ENCODE results near the gene MCM7.

The MCM7 gene

DNA sequence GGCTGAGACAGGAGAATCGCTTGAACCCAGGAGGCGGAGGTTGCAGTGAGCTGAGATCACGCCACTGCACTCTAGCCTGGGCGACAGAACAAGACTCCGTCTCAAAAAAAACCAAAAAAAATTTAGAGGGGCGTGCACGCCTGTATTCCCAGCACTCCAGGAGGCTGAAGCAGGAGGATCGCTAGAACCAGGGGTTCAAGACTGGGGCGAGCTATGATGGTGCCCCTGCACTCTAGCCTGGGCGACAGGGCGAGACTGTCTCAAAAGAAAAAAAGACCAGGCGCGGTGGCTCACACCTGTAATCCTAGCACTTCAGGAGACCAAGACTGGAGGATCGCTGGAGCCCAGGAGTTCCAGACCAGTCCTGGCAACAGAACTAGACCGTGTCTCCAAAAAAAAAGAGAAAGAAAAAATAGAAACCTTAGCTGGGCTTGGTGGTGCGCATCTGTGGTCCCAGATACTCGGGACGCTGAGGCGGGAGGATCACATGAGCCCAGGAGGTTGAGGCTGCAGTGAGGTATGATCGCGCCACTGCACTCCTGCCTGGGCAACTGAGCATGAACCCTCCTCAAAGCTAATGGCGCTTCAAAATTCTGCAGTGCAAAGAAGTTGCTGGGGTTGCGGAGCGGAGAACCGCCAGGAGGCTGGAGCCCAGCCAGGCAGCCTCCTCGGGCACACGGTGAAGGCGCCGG is 25.2 kb upstream of the MCM7 start:
- no peak for TF ChIP-seq CTCF (IDR thresholded peaks at IDR 0.05)

DNA sequence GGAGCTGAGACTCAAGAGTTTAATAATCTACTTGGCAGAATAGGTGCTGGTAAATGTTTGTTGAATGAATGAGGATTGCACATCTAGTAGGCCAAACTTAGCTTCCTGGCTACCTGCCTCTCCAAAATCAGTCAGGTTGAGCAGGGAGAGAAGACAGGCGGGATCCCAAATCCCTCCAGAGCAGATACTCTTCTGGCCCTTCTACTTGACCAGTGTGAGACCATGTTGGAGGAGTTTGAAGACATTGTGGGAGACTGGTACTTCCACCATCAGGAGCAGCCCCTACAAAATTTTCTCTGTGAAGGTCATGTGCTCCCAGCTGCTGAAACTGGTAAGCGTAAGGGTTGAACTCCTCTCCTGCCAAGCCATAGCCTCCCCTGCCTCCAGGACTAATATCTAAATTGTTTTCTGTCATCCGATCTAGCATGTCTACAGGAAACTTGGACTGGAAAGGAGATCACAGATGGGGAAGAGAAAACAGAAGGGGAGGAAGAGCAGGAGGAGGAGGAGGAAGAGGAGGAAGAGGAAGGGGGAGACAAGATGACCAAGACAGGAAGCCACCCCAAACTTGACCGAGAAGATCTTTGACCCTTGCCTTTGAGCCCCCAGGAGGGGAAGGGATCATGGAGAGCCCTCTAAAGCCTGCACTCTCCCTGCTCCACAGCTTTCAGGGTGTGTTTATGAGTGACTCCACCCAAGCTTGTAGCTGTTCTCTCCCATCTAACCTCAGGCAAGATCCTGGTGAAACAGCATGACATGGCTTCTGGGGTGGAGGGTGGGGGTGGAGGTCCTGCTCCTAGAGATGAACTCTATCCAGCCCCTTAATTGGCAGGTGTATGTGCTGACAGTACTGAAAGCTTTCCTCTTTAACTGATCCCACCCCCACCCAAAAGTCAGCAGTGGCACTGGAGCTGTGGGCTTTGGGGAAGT is 23.4 kb upstream of the MCM7 start:
- TF ChIP-seq CTCF (IDR thresholded peaks at IDR 0.05): no peak

GRCh38 chr7:100122568-100122967 is 21.4 kb upstream of the MCM7 start:
- TF ChIP-seq CTCF (IDR thresholded peaks at IDR 0.05): no peak

- TF ChIP-seq CTCF (IDR thresholded peaks at IDR 0.05): no peak
Observed at GRCh38 chr7:100122067-100122466, 20.9 kb upstream of the MCM7 start.

DNA sequence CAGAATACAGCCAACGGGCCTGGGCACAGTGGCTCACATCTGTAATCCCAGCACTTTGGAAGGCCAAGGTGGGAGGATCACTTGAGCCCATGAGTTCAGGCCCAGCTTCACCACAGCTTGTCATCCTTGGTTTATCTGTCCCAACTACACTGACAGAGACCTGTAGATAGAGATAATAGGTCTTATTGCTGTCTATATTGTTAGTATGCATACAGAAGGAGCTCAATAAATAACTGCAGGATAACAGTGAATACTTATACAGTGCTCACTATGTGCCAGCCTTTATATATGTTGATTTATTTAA is 19.5 kb upstream of the MCM7 start:
- no peak for TF ChIP-seq CTCF (IDR thresholded peaks at IDR 0.05)

GRCh38 chr7:100119970-100120732 is 19.0 kb upstream of the MCM7 start:
- TF ChIP-seq CTCF (IDR thresholded peaks at IDR 0.05): no peak

DNA sequence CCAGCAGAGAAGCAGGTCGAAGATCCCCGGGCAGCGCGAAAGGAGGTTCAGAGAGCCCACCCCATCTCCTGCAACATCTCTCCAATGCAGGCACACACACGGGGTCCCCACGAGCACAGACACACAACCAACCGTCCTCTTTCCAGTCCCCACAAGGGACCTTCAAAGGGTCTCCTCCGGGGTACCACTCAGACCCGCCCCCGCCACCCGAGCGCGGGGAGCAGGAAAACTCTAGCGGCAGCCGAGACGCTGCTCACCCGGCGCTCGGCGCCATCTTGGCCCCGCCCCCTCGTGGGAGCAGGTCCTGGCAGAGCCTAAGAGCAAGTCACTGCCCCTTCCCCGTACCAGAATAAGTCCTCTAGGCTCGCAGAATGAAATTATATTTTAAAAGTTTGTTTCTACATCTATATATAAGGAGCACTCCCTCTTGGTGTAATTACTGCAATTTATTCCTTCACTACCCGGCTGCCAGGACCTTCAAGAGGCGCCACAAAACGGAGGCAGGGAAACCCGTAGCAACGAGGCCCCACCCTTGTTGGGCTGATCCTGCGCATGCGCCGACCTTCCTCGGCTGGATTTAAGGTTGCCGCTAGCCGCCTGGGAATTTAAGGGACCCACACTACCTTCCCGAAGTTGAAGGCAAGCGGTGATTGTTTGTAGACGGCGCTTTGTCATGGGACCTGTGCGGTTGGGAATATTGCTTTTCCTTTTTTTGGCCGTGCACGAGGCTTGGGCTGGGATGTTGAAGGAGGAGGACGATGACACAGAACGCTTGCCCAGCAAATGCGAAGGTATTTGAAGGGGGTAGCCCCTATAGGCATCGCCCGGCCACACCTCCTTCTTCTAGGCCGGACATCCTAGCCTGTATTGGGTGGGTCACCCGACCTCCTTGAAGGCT is 18.1 kb upstream of the MCM7 start, which contains the start of the genes CNPY4 and TAF6:
CNPY4 (plus strand) TSS at position 563 of the 898 bp plus-strand sequence; CDS start at position 674, 111 bp downstream.
TAF6 (minus strand) TSS at position 287 of the 898 bp plus-strand sequence. CDS start 5,149 bp downstream, outside the sequence.
- no peak for TF ChIP-seq CTCF (IDR thresholded peaks at IDR 0.05)

Data from LNCAP (cell line).